WTC11 (cell line): ENCODE data around the gene FDXR.

Source experiments
- TCF7 ChIP-seq: sonication (generic); formaldehyde crosslinking; IDR thresholded peaks from 2 replicates; pipeline ENCODE4 v1.8.0; 2022; ENCODE audit warnings: mild to moderate bottlenecking, low read depth, missing genetic modification reagents, moderate library complexity
- TF ChIP-seq, protein P1 (sequence below): fragments of 250-450 bp; sonication (Bioruptor Pico); IDR thresholded peaks from 2 replicates; pipeline ENCODE4 v1.9.0; 2021; ENCODE audit warnings: moderate library complexity, mild to moderate bottlenecking, inconsistent platforms, borderline replicate concordance
- TF ChIP-seq, protein P2 (sequence below): fragments of 200-600 bp; IDR thresholded peaks from 2 replicates; pipeline ENCODE4 v1.8.0; 2022; ENCODE audit warnings: antibody characterized with exemption

DNA sequence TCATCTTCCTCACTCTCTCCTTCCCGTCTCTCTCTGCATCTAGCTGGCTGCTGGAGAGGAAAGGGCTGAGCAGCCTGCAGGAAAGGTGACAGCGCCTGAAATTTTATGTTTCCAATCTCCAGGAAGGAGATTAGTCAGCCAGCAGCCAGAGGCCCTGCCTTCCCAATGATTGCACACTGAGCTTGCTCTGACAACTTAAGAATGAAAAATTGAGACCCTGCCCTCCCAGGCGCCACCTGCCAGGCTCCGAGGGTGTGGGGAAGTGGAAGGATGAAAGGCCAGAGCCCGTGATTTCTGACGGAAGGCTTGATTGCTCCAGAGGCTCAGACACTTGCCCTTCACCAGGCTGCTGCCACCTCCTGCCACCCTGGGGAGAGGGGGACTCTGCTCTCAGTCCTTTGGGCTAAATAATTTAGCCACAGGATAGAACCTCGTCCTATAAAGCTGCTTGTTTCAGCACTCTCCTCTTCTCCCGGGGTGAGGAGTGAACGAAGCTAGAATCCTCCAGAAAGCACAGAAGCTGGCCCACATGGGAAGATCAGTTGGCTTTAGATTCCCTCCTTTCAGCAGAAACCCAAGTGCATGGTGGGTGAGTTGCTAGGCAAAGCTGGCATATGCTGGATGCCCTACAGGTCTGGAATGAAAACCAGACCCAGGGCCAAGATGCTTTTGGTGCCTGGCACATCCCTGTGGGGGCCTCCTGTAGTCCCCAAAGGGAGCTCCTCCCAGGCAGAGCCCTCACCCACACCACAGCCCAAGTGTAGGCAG lies 46.7 kb downstream of the FDXR start:
- TF ChIP-seq, protein P1, sequence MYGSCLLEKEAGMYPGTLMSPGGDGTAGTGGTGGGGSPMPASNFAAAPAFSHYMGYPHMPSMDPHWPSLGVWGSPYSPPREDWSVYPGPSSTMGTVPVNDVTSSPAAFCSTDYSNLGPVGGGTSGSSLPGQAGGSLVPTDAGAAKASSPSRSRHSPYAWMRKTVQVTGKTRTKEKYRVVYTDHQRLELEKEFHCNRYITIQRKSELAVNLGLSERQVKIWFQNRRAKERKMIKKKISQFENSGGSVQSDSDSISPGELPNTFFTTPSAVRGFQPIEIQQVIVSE, result no peak
- no peak for TF ChIP-seq TCF7
- TF ChIP-seq, protein P2, sequence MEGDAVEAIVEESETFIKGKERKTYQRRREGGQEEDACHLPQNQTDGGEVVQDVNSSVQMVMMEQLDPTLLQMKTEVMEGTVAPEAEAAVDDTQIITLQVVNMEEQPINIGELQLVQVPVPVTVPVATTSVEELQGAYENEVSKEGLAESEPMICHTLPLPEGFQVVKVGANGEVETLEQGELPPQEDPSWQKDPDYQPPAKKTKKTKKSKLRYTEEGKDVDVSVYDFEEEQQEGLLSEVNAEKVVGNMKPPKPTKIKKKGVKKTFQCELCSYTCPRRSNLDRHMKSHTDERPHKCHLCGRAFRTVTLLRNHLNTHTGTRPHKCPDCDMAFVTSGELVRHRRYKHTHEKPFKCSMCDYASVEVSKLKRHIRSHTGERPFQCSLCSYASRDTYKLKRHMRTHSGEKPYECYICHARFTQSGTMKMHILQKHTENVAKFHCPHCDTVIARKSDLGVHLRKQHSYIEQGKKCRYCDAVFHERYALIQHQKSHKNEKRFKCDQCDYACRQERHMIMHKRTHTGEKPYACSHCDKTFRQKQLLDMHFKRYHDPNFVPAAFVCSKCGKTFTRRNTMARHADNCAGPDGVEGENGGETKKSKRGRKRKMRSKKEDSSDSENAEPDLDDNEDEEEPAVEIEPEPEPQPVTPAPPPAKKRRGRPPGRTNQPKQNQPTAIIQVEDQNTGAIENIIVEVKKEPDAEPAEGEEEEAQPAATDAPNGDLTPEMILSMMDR, result no peak
